Dermis blood vessel endothelial cell (primary cell): Measurements from ENCODE around the gene ZFAND3. TPM values are rescaled to one million over a fixed set of nuclear protein-coding genes. Genes with fewer than 3 reads are reported as not detected.
"Not testable (repeated sequence)": the region's sequence is repeated elsewhere in the genome, so short reads cannot be mapped to it uniquely, and the experiment has no call there.

ENCODE experiments used
- DNase-seq: peaks from one replicate; pipeline ENCODE4 v3.0.0; 2010
- total RNA-seq: library from RNA; depleted of rRNA; stranded (reverse); fragments of >200 nt; gene quantifications from 2 replicates; pipeline ENCODE4 v1.2.3, GENCODE V29; 2014

ZFAND3 gene
- total RNA-seq, 1 donor from 2014 or later, result 16.7 TPM

GRCh38 chr6:37866590-37867507 lies 47.3 kb downstream of the ZFAND3 start:
- DNase-seq, result no peak

DNA sequence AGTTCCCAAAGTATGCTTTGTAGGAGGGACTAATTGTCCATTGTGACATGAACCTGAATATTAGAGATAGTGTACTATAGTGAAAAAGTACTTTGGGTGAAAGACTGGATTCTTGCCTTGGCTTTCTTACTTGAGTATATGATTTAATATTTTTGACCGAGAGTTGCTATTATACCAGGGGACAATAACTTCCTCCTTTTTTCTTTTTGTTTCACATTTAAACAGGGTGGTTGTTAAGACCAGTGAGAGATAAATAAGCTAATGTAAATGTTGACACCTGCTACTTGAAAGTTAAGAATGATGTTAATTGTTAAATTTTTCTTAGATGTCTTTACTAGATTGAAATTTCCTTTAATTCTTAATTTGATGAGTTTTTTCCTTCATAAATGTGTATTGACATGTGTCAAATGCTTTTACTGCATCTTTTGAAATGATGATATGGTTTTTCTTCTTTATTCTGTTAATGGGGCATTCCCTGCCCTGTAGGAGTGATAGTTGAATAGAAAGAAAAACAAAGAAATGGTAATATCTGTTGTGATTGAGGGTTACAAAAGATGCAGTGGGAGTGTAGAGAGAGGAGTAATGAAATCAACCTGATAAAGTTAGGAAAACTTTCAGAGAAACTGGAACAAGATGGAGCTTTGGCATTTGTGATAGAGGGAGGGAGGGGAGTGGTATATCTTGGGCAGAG lies 48.4 kb downstream of the ZFAND3 start:
- no peak for DNase-seq

GRCh38 chr6:37868447-37868825 lies 48.9 kb downstream of the ZFAND3 start:
- peak; percentile 53 for DNase-seq

- DNase-seq, result no peak
Observed at GRCh38 chr6:37871616-37872372, 52.3 kb downstream of the ZFAND3 start.

- DNase-seq, result no peak
Observed at GRCh38 chr6:37872373-37872745, 52.8 kb downstream of the ZFAND3 start.

DNA sequence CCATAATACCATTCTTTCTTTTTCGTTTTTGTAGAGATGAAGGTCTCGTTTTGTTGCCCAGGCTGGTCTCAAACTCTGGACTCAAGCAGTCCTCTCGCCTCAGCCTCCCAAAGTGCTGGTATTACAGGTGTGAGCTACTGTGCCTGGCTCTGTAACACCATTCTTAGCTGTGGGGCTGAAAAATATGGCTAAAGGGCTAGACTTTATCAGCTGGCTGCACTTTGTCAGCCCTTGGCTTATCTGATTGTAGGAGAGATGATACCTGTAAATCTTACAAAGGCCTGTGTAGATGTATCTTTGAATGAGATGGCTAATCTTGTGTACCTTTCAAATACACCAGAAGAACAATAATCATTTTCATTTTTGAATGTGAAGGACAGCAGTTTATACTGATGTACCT lies 55.2 kb downstream of the ZFAND3 start:
- DNase-seq, result no peak

DNA sequence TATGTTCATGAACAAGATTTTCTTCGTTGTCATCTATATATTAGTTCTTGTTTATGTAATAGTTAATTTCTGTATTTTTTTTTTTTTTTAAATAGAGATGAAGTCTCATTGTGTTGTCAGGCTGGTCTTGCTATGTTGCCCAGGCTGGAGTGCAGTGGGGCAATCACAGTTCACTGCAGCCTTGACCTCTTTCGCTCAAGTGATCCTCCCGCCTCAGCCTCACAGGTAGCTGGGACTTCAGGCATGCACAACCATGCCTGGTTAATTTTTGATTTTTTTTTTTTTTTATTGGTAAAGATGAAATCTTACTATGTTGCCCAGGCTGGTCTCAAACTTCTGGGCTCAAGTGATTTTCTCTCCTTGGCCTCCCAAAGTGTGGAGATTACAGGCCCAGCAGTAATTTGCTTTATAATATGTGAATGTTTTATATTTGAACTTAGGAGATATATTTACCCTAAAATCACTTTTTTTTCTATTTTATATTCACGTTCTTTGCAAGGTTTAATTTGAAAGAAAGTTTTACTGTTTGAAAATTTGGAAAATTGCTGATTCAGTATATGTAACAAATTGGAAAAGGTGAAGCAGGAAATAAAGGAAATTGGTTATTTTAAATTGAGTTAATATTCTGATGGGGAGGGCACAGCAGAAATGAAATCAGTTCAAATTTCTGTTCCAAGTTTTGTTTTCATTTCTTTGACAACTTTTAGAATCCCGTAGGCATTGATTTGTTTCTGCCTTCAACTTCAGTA lies 56.2 kb downstream of the ZFAND3 start:
- no peak for DNase-seq

DNA sequence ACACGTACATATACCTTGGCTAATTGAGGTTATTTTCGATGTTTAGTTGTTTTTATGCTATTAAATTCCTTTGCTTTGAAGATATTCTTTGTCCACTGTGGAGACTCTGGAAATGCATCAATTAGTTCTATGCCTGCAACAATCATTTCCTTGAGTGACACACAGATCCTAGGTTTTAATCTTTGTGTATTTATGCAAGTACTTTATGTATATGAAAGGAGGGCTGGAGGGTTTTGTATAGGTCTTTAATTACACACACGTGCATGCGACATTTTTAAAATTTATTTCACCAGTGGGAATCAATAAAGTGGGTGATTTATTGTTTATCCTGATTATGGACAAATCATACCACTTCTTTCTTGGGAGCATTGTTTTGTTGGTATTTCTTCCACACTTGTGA lies 57.3 kb downstream of the ZFAND3 start:
- no peak for DNase-seq

GRCh38 chr6:37877373-37878149 lies 58.0 kb downstream of the ZFAND3 start:
- no peak for DNase-seq

- DNase-seq, result no peak
Observed at GRCh38 chr6:37878150-37878710, 58.7 kb downstream of the ZFAND3 start.

GRCh38 chr6:37880602-37881001 lies 61.1 kb downstream of the ZFAND3 start:
- DNase-seq, result not testable (repeated sequence)

DNA sequence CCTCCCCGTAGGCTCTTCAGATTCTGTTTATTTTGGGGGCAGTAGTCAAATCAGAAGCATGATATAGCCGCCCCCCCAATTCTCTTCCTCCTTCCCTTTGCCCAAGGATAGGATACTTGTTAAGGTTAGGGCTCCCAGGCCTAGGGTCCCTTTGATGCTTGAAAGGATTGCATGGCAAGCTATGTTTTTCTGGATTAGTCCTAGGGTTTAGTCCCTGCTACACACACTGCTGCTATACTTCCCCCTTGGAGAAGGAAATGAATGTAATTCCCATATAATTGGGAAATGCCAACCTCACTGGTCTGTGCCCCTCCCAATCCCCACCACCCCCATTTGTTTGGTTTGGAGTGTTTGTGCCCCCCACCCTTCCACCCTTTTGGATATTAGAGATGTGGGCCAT lies 62.8 kb downstream of the ZFAND3 start:
- no peak for DNase-seq

DNA sequence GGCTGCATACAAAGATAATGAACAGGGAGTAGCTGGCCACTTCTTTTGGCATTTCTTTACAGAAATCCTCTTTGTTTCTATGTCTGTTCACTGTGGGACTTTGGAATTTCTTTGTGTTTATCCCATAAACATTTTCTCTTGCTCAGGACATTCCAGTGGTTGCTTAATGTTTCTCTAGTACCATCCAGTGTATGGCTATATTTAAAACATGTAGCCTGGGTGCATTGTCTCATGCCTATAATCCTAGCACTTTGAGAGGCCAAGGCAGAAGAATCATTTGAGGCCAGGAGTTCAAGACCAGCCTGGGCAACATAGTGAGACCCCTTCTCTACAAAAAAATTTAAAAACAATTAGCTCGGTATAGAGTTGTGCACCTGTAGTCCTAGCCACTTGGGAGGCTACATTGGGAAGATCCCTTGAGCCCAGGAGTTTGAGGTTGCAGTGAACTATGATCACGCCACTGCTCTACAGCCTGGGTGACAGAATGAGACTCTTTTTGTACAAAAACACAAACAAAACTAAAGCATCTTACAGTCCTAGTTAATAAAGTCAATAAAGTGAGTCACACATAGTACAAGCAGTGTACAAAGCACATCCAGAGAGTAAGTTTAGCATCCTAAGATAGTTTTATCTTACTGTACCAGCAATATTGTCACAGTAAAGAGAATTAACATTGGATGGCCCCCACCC lies 63.3 kb downstream of the ZFAND3 start:
- no peak for DNase-seq

GRCh38 chr6:37884548-37884947 lies 65.0 kb downstream of the ZFAND3 start:
- DNase-seq, result no peak

GRCh38 chr6:37889051-37889450 lies 69.5 kb downstream of the ZFAND3 start:
- DNase-seq, result peak; percentile 47

GRCh38 chr6:37889486-37889885 lies 70.0 kb downstream of the ZFAND3 start:
- peak; percentile 12 for DNase-seq

DNA sequence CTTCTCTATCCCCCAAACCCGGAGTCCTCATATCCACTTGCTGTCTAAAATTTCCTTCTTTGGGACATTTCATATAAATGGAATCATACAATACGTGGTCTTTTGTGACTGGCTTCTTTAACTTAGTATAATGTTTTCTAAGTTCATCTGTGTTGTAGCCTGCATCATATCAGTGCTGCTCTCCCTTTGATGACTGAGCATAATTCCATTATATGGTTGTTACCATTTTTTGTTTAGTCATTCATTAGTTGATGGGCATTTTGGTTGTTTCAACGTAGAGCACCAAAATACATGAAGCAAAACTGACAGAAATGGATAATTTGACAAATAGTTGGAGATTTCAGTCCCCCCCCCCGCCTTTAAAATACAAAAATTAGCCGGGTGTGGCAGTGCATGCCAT lies 71.5 kb downstream of the ZFAND3 start:
- DNase-seq, result no peak

DNA sequence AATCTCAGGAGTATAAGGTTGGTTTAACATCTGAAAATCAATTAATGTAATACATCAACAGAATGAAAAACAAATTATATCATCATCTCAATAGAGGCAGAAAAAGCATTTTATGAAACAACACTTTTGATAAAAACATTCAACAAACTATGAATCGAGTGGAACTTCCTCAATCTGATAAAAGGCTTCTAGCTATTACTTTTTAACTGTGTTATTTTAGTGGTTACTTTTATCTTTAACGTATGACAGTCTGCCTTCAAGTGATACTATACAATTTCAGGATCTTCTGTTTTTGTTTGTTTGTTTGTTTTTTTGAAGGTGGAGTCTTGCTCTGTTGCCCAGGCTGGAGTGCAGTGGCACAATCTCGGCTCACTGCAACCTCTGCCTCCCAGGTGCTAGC lies 73.7 kb downstream of the ZFAND3 start:
- no peak for DNase-seq

- not testable (repeated sequence) for DNase-seq
Observed at GRCh38 chr6:37893734-37894133, 74.2 kb downstream of the ZFAND3 start.

GRCh38 chr6:37894585-37894984 lies 75.1 kb downstream of the ZFAND3 start:
- DNase-seq, result no peak

- no peak for DNase-seq
Observed at GRCh38 chr6:37897321-37897720, 77.8 kb downstream of the ZFAND3 start.
